ENCODE data around the gene PCP4. TPM values are rescaled to one million over a fixed set of nuclear protein-coding genes. Genes with fewer than 3 reads are reported as not detected.
A peak's percentile ranks its signal among the peaks of the same experiment; 100 is the strongest.

The PCP4 gene
- total RNA-seq, 4 donors from 2014 or later, result 67.9 to 318 (median 238) TPM

DNA sequence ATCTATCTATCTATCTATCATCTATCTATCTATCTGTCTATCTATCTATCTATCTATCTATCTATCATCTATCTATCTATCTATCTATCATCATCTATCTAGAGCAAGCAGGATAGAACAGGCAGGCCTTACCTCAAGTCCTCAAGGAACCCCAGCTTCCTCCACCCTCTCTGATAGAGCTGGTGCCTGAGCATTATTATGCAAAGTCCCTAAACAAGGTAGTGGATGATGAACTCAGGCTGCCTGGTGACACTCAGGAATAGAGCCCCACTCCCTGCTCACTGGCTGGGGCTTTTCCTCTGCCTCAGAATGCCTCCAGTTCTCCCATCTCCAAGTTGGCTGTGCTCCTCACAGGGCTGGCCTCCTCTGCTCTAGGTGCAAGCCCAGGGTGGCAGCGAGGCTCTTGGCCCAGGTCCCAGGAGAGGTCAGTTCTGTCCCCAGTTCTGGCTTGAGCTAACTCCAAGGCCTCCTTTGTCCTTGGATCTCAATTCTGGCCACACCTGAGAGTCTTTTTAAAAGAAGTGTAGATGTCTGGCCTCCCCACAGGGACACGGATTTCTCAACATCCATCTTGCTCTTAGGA is 60.2 kb downstream of the PCP4 start:
- H3K27ac ChIP-seq, result no peak overlapping the region
- no peaks in the 10 kb centered on the region for H3K4me1 ChIP-seq
- peaks cover 0 to 5% of the 10 kb centered on the region in 2 donors for H3K36me3 ChIP-seq
- no peak overlapping the region for H3K4me3 ChIP-seq (replicated peaks in 1 of 3)
- TF ChIP-seq, protein P1, sequence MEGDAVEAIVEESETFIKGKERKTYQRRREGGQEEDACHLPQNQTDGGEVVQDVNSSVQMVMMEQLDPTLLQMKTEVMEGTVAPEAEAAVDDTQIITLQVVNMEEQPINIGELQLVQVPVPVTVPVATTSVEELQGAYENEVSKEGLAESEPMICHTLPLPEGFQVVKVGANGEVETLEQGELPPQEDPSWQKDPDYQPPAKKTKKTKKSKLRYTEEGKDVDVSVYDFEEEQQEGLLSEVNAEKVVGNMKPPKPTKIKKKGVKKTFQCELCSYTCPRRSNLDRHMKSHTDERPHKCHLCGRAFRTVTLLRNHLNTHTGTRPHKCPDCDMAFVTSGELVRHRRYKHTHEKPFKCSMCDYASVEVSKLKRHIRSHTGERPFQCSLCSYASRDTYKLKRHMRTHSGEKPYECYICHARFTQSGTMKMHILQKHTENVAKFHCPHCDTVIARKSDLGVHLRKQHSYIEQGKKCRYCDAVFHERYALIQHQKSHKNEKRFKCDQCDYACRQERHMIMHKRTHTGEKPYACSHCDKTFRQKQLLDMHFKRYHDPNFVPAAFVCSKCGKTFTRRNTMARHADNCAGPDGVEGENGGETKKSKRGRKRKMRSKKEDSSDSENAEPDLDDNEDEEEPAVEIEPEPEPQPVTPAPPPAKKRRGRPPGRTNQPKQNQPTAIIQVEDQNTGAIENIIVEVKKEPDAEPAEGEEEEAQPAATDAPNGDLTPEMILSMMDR (IDR thresholded peaks at IDR 0.05), result no peak
- TF ChIP-seq POLR2A (IDR thresholded peaks at IDR 0.05), result no peak
- no peaks in the 10 kb centered on the region for H3K27me3 ChIP-seq
- DNase-seq, result peak; percentile 16 to 20
- WGBS, 2 donors, result 77 to 78% methylated on average over 1 to 2 of the region's 2 CpGs
- intact Hi-C loops (cut with DNase I), result no loop called here
- no peaks in the 10 kb centered on the region for H3K9me3 ChIP-seq

DNA sequence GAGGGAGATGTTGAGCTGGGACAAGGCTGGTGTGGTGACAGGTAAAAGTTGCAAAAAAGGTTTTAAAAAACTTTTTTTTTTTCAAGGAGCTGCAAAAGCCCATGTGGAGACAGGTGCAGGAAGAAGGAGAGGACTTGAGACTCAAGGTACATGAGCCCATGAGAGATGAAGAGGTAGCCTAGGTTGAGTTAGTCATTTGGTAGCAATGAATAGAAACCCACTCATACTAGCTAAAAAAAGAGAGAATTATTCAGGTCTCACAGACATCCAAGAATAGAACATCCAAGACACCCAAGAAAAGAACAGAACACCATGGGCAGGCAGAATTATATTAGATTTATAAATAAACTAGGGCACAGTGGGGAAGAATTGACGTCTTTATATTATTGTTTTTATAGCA is 65.1 kb downstream of the PCP4 start:
- H3K4me3 ChIP-seq (replicated peaks in 1 of 3), result no peak overlapping the region
- WGBS, 2 donors, result 88 to 90% methylated on average over 1 of the region's 1 CpG
- H3K27ac ChIP-seq, result no peak overlapping the region
- H3K36me3 ChIP-seq, result peaks cover 0 to 5% of the 10 kb centered on the region in 2 donors
- no peak for DNase-seq
- no peaks in the 10 kb centered on the region for H3K9me3 ChIP-seq
- no peaks in the 10 kb centered on the region for H3K4me1 ChIP-seq
- H3K27me3 ChIP-seq, result no peaks in the 10 kb centered on the region
- intact Hi-C loops (cut with DNase I), result no loop called here
- TF ChIP-seq, protein P1 (IDR thresholded peaks at IDR 0.05), result no peak
- TF ChIP-seq POLR2A (IDR thresholded peaks at IDR 0.05), result no peak

DNA sequence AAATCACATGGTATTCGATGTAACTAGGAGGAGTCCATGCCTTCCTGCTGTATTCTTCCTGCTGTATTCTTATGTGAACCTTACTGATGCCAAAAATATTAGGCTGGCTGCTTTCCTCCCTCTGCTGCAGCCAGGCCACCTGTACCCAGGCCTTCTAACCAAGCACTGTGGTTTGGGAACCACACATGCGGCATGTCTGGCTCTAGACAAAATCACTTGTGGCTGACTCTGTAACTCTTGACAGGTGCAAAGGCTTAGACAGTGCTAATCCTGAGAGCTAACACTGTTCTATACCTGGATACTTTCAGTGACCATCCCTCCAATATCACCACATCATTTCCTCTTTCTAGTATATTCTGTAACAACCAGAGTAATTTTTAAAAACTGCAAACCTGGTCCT is 67.7 kb downstream of the PCP4 start:
- H3K4me1 ChIP-seq, result no peaks in the 10 kb centered on the region
- intact Hi-C loops (cut with DNase I), result no loop called here
- 82 to 89% methylated on average over 2 of the region's 2 CpGs for WGBS, 2 donors

DNA sequence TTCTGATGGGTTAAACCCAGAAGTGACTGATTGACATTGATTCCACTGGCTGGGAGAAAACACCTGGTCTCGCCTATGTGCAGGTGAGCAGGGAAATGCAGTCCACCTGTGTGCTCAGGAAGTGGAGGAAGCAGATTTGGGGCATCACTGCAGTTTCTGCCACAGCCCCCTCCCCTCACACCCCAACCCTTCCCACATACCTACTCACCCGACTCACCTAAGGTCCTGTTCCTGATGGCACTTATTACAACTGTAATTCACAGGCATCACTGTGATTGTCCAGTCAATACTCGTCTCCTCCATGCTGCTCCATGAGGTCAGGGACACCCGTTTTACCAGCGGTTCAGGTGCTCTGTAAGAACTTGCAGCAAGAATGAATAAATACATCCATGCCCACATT is 68.5 kb downstream of the PCP4 start:
- intact Hi-C loops (cut with DNase I), result no loop called here
- no peaks in the 10 kb centered on the region for H3K27me3 ChIP-seq
- H3K9me3 ChIP-seq, result no peaks in the 10 kb centered on the region
- TF ChIP-seq, protein P1 (IDR thresholded peaks at IDR 0.05), result no peak
- no peak for TF ChIP-seq POLR2A (IDR thresholded peaks at IDR 0.05)
- H3K36me3 ChIP-seq, result no peaks in the 10 kb centered on the region
- H3K4me3 ChIP-seq (replicated peaks in 1 of 3), result no peak overlapping the region
- 90 to 93% methylated on average over 5 of the region's 5 CpGs for WGBS, 2 donors
- no peak overlapping the region for H3K27ac ChIP-seq
- no peak for DNase-seq
- no peaks in the 10 kb centered on the region for H3K4me1 ChIP-seq

More for the DNA sequence above, 67.7 kb downstream of the PCP4 start:
- Histone ChIP-seq H3K9me3 (no peaks in the 10 kb centered on the region), H3K36me3 (no peaks in the 10 kb centered on the region), H3K27ac (no peak overlapping the region), H3K27me3 (no peaks in the 10 kb centered on the region), H3K4me3 (replicated peaks in 1 of 3) (no peak overlapping the region)
- no peak for DNase-seq
- TF ChIP-seq POLR2A (IDR thresholded peaks at IDR 0.05), result no peak
- TF ChIP-seq, protein P1 (IDR thresholded peaks at IDR 0.05), result no peak

DNA sequence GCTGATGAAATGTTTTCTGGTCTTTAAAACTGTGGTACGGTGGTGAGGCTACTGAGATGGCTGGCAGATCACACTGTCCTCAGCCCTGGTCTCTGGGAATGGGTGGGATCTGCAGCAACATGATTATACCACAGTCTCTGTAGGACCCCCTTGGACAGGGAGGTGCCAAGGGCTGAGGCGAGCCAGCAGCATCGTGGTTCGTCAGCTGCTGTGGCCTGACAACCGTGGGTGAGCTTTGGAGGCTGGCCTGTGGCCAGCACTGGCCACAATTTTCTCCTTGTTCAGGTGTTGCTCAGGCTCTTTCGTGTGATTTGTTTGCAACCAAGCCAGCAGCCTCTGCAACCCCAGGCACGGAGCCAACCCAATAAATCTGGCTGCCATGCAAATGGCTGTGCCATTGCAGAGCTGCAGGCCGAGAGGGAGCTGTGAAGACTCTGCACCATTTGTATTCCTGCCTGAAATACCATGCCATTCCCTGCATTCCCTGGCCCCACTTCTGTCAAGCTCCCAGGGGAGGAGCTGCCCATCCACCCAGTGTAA is 70.9 kb downstream of the PCP4 start:
- H3K4me1 ChIP-seq, result no peaks in the 10 kb centered on the region
- H3K27me3 ChIP-seq, result no peaks in the 10 kb centered on the region
- H3K9me3 ChIP-seq, result no peaks in the 10 kb centered on the region
- 44 to 71% methylated on average over 5 to 8 of the region's 8 CpGs for WGBS, 2 donors
- H3K27ac ChIP-seq, result no peak overlapping the region
- TF ChIP-seq POLR2A (IDR thresholded peaks at IDR 0.05), result no peak
- TF ChIP-seq, protein P1 (IDR thresholded peaks at IDR 0.05), result no peak
- DNase-seq, result peak; percentile 19 to 51
- intact Hi-C loops (cut with DNase I), result no loop called here
- no peak overlapping the region for H3K4me3 ChIP-seq (replicated peaks in 1 of 3)
- H3K36me3 ChIP-seq, result no peaks in the 10 kb centered on the region

All from thyroid gland (tissue), 4 donors.